ENCODE data around the gene GSTP1.
A peak's percentile ranks its signal among the peaks of the same experiment; 100 is the strongest.
"Not testable (repeated sequence)": the region's sequence is repeated elsewhere in the genome, so short reads cannot be mapped to it uniquely, and the experiment has no call there.

Gene GSTP1

DNA sequence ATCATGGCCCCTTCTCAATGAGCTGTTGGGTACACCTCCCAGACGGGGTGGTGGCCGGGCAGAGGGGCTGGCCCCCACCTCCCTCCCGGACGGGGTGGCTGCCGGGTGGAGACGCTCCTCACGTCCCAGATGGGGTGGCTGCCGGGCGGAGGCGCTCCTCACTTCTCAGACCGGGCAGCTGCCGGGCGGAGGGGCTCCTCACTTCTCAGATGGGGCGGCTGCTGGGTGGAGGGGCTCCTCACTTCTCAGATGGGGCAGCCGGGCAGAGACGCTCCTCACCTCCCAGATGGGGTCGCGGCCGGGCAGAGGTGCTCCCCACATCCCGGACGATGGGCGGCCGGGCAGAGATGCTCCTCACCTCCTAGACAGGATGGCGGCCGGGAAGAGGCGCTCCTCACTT, 14.4 kb downstream of the GSTP1 start:
- not testable (repeated sequence) for H3K36me3 ChIP-seq (ENCODE audit: insufficient read depth, low read length); H3K27me3 ChIP-seq (ENCODE audit: insufficient read depth, low read length); H3K4me3 ChIP-seq (ENCODE audit: low read length); H3K27ac ChIP-seq (ENCODE audit: low read depth, low read length); H3K4me1 ChIP-seq (ENCODE audit: insufficient read depth, low read length); H3K9ac ChIP-seq (ENCODE audit: low read depth, low read length)
- H3K9me3 ChIP-seq (ENCODE audit: insufficient read depth, low read depth, low read length): peaks cover 18% of the 10 kb centered on the region
- WGBS: 96% methylated on average over 26 of the region's 26 CpGs

DNA sequence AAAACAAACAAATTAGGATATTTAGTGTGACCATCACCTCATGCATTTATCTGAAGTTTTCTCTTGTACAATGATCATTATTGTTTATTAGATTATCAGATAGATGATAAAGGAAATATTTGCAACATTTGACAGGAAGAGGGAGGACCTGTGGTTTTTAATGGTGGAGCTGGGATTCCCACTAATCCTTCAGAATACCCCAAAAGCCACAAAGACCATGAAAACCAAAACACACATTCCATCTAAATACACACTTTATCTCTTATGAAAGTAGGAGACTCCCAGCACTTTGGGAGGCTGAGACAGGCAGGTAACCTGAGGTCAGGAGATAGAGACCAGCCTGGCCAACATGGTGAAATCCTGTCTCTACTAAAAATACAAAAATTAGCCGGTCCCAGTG, 15.5 kb downstream of the GSTP1 start:
- Histone ChIP-seq H3K27me3 (ENCODE audit: insufficient read depth, low read length) (no peaks in the 10 kb centered on the region), H3K4me3 (ENCODE audit: low read length) (no peak overlapping the region), H3K36me3 (ENCODE audit: insufficient read depth, low read length) (no peaks in the 10 kb centered on the region), H3K4me1 (ENCODE audit: insufficient read depth, low read length) (peaks cover 7% of the 10 kb centered on the region), H3K9me3 (ENCODE audit: insufficient read depth, low read depth, low read length) (peaks cover 18% of the 10 kb centered on the region), H3K9ac (ENCODE audit: low read depth, low read length) (no peak overlapping the region), H3K27ac (ENCODE audit: low read depth, low read length) (no peak overlapping the region)
- WGBS: 93% methylated on average over 1 of the region's 1 CpG

DNA sequence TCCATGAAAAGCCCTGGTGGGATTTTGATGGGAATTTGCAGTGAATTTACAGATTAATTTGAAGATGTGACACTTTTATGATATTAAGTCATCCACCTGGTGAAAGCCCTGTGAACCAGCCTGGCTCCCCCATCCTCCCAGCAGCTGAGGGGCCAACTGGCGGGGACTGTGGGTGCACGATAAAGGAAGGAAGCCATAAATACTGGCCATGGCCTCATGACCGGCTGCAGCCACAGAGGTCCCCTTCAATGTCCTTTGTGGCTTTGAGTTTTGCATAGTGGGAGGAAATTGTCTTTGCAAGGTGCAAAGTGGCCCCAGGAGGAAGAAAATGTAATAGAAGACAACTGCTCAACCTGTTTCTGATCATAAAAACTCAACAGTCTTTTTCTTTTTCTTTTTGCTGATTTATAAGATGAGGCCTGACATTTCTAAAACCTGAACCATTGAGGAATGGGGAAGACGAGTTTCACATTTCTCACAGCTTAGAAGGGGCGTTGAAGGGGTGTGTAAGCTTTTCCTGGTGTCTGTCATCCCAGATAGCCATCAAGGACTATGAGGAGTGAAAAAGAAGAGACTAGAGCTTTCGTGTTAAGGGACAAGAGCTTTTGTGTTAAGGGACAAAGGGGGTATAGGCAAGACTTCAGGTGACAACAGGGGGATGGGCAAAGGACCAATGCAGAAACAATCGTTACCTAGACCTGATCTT, 16.9 kb downstream of the GSTP1 start:
- no peak overlapping the region for H3K27ac ChIP-seq (ENCODE audit: low read depth, low read length)
- 91% methylated on average over 7 of the region's 7 CpGs for WGBS
- no peak overlapping the region for H3K9ac ChIP-seq (ENCODE audit: low read depth, low read length)
- no peak overlapping the region for H3K4me3 ChIP-seq (ENCODE audit: low read length)
- no peaks in the 10 kb centered on the region for H3K36me3 ChIP-seq (ENCODE audit: insufficient read depth, low read length)
- no peaks in the 10 kb centered on the region for H3K27me3 ChIP-seq (ENCODE audit: insufficient read depth, low read length)
- H3K4me1 ChIP-seq (ENCODE audit: insufficient read depth, low read length): peaks cover 20% of the 10 kb centered on the region
- H3K9me3 ChIP-seq (ENCODE audit: insufficient read depth, low read depth, low read length): peaks cover 18% of the 10 kb centered on the region

DNA sequence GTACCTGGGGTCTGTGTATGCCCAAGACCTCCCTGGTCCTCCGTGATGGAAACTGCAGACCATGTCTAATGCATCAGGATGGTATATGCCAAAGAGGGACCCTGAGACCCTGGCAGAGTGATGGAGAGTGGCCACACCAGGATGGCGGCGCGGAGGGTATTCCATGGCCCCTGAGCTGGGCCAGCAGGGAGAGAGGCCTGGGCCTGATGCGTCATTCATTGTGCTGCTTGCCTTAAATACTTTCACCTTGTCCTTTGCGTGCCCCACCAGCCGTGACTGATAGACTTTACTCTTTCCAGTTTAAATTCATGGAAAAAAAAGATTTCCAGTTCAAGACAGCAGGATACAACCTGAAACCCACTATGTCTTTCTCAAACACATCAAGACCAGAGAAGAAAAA, 17.5 kb downstream of the GSTP1 start:
- H3K27ac ChIP-seq (ENCODE audit: low read depth, low read length): no peak overlapping the region
- no peak overlapping the region for H3K4me3 ChIP-seq (ENCODE audit: low read length)
- H3K27me3 ChIP-seq (ENCODE audit: insufficient read depth, low read length): no peaks in the 10 kb centered on the region
- H3K4me1 ChIP-seq (ENCODE audit: insufficient read depth, low read length): peaks cover 24% of the 10 kb centered on the region
- H3K36me3 ChIP-seq (ENCODE audit: insufficient read depth, low read length): no peaks in the 10 kb centered on the region
- peaks cover 18% of the 10 kb centered on the region for H3K9me3 ChIP-seq (ENCODE audit: insufficient read depth, low read depth, low read length)
- 96% methylated on average over 7 of the region's 7 CpGs for WGBS
- H3K9ac ChIP-seq (ENCODE audit: low read depth, low read length): no peak overlapping the region

DNA sequence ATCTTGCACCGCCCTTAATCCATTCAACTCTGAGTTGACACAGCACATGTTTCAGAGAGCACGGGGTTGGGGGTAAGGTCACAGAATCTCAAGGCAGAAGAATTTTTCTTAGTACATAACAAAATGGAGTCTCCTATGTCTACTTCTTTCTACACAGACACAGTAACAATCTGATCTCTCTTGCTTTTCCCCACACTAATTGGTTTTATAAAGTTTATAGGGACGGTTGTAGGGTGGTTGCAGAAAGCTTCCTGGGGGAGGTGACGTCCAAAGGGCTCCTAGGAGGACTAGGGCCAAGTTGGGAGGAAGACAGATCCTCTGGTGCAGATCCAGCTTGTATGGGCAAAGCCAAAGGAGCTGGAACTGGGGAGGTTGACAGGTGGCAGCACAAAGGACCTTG, 20.5 kb downstream of the GSTP1 start:
- not testable (repeated sequence) for H3K4me3 ChIP-seq (ENCODE audit: low read length); H3K9me3 ChIP-seq (ENCODE audit: insufficient read depth, low read depth, low read length); H3K27me3 ChIP-seq (ENCODE audit: insufficient read depth, low read length); H3K36me3 ChIP-seq (ENCODE audit: insufficient read depth, low read length)
- 65% methylated on average over 2 of the region's 4 CpGs for WGBS
- H3K4me1 ChIP-seq (ENCODE audit: insufficient read depth, low read length): peaks cover 26% of the 10 kb centered on the region
- peak overlapping the region; percentile 58; the same call in 1 of the 2 replicates for H3K27ac ChIP-seq (ENCODE audit: low read depth, low read length)
- H3K9ac ChIP-seq (ENCODE audit: low read depth, low read length): peak overlapping the region; percentile 5; the same call in 1 of the 2 replicates

DNA sequence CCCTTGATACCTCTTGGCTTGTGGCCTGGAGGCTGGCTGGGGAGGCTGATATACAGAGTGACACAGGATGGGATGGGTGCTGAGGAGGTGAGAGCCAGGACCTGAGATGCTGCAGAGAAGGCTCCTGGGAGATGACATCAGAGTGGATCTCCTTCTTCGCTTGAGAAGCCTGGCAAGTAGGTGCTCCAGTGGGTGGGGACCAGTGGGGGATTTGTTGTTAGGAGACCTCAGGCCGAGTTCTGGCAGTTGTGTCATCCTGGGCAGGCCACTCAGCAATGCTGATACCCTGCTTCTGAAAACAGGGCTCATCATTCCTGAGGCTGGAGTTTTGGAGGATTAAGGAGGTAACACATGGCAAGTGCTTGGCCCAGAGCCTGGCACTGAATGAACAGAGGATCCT, 21.2 kb downstream of the GSTP1 start:
- WGBS: 83% methylated on average over 2 of the region's 2 CpGs

DNA sequence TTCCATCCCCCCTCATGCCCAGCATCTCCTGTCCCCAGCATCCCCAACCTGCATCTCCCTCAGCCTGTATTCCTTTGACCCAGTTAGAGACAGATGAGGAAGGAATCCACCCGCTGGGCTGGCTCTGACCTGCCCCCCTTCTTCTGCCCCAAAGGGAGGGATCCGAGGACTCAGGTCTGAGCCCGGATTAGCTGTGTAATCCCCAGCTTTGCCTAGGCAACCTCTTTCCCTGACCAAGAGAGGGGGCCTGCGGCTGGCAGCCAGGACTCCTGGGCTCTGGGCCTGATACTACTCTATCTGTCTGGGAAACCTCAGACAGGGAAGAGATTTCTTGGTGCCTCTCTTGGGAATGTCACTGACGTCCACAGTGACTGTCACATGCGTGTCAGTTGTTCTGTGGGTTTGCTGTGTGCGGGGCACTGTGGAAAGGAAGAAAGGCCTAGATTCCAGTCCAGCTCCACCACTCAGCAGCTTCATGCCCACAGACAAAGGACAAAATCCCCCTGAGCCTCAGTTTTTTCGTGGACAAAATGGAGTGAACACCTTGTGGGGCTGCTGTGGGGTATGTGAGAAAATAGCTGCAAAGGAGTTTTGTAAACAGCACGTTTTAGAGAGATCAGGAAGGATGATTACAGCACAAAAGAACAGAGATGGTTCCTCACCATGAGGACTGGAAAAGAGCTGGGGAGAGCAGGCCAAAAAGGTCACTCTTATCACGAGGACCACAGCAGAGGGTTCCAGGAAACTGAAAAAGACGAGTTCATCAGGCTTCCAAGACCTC, 21.8 kb downstream of the GSTP1 start:
- Histone ChIP-seq H3K9ac (ENCODE audit: low read depth, low read length) (no peak overlapping the region), H3K4me1 (ENCODE audit: insufficient read depth, low read length) (peaks cover 26% of the 10 kb centered on the region), H3K27ac (ENCODE audit: low read depth, low read length) (no peak overlapping the region; the same call in 1 of the 2 replicates), H3K36me3 (ENCODE audit: insufficient read depth, low read length) (peaks cover 21% of the 10 kb centered on the region), H3K9me3 (ENCODE audit: insufficient read depth, low read depth, low read length) (0 out of 2 replicates have a peak, but pooled peaks cover 3% of the 10 kb centered on the region), H3K27me3 (ENCODE audit: insufficient read depth, low read length) (no peaks in the 10 kb centered on the region), H3K4me3 (ENCODE audit: low read length) (no peak overlapping the region)
- WGBS: 70% methylated on average over 11 of the region's 11 CpGs

More for the DNA sequence above, 21.2 kb downstream of the GSTP1 start:
- Histone ChIP-seq H3K9me3 (ENCODE audit: insufficient read depth, low read depth, low read length) (0 out of 2 replicates have a peak, but pooled peaks cover 3% of the 10 kb centered on the region), H3K27ac (ENCODE audit: low read depth, low read length) (no peak overlapping the region), H3K4me3 (ENCODE audit: low read length) (no peak overlapping the region), H3K36me3 (ENCODE audit: insufficient read depth, low read length) (peaks cover 15% of the 10 kb centered on the region), H3K9ac (ENCODE audit: low read depth, low read length) (no peak overlapping the region), H3K4me1 (ENCODE audit: insufficient read depth, low read length) (peaks cover 26% of the 10 kb centered on the region), H3K27me3 (ENCODE audit: insufficient read depth, low read length) (no peaks in the 10 kb centered on the region)

DNA sequence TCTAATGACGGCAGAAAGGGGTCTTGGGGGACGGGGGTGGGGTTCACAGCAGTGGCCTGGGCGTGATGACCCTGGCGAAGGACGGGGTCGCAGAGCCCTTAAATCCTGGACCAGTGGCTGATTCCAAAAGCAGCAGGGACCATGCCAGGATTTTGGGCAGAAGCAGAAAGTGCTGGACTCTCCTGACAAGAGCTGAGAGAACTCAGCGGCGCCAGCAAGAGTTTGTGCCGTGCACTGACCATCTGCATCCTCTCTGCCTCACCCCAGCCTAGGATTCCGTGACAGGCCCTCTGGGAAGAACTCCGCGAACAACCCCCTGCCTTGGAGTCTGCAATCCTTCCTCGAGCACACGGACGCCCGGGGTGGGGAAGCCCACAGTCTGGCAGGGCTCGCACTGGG, 22.5 kb downstream of the GSTP1 start:
- H3K9me3 ChIP-seq (ENCODE audit: insufficient read depth, low read depth, low read length): 0 out of 2 replicates have a peak, but pooled peaks cover 3% of the 10 kb centered on the region
- no peak overlapping the region for H3K9ac ChIP-seq (ENCODE audit: low read depth, low read length)
- 62% methylated on average over 17 of the region's 17 CpGs for WGBS
- H3K27ac ChIP-seq (ENCODE audit: low read depth, low read length): no peak overlapping the region
- H3K4me3 ChIP-seq (ENCODE audit: low read length): peak overlapping the region; percentile 86
- H3K36me3 ChIP-seq (ENCODE audit: insufficient read depth, low read length): peaks cover 28% of the 10 kb centered on the region
- H3K27me3 ChIP-seq (ENCODE audit: insufficient read depth, low read length): no peaks in the 10 kb centered on the region
- peaks cover 26% of the 10 kb centered on the region for H3K4me1 ChIP-seq (ENCODE audit: insufficient read depth, low read length)

DNA sequence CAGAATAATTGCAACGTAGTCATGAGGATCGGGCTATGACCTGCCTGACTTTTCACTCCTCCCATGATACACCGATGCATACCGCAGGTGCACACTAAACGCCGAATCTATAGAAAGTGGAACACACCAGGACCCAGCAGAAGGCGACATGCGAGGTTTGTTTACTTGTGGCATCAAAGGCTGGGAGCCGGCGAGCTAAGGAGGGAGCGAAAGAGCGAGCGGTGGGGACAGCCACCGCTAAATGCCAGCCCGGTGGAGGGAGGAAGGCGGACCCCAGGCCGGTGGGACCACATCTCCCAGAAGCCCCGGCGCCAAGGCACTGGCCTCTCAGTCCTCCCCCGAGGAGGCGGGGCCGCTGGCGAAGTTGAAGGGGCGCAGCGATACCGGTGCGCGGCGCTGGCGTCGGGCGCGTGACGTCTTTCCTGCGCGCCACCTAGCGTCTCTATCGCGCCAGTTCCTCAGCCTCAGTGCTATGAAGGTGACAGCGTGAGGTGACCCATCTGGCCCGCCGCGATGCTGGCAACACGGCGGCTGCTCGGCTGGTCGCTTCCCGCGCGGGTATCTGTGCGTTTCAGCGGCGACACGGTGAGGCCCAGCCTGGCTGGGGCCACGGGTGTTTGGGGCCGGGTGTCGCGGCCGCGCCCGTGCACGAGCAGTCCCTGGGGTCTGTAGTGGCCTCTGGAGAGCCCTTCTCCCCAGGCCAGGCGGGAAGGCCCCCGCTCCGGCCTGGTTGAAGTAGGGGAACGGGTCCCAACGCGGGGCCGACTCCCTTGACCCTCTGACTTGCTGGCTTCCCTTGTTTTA, 23.1 kb downstream of the GSTP1 start, which contains the start of gene NDUFV1:
Gene NDUFV1 (plus strand): TSS at position 445 of the 804 bp plus-strand sequence. CDS start 69 bp downstream, at position 514.
- 3% methylated on average over 69 of the region's 69 CpGs for WGBS
- H3K4me1 ChIP-seq (ENCODE audit: insufficient read depth, low read length): peaks cover 26% of the 10 kb centered on the region
- peak within 1 kb of the TSS; percentile 62 for H3K9ac ChIP-seq (ENCODE audit: low read depth, low read length)
- H3K27me3 ChIP-seq (ENCODE audit: insufficient read depth, low read length): no peaks in the 10 kb centered on the region
- H3K27ac ChIP-seq (ENCODE audit: low read depth, low read length): 0 out of 2 replicates have a peak within 1 kb of the TSS, but pooled peaks have one; percentile 10
- H3K4me3 ChIP-seq (ENCODE audit: low read length): peak within 1 kb of the TSS; percentile 86
- peaks cover 32% of the 10 kb centered on the region for H3K36me3 ChIP-seq (ENCODE audit: insufficient read depth, low read length)
- H3K9me3 ChIP-seq (ENCODE audit: insufficient read depth, low read depth, low read length): 0 out of 2 replicates have a peak, but pooled peaks cover 3% of the 10 kb centered on the region

DNA sequence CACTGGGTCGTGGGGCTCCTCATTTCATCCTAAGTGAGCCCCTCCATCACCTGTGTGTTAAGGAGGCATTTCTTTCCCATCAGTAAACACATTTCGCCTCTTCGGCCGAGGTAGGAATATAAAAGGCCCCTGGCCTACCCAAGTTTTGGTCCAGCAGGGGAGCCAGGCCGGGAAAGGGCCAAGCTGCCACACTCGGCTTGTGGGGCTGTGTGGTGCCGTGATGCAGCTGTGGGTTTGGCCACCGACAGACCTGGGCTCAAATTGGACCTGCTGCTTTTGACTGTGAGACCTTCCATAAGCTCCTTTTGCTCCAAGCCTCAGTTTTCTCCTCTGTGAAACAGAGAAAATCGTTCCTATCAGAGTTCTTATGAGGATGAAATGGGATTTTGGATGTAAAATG, 23.9 kb downstream of the GSTP1 start:
- Histone ChIP-seq H3K36me3 (ENCODE audit: insufficient read depth, low read length) (peaks cover 40% of the 10 kb centered on the region), H3K4me3 (ENCODE audit: low read length) (peak overlapping the region; percentile 86), H3K9ac (ENCODE audit: low read depth, low read length) (peak overlapping the region; percentile 62), H3K27ac (ENCODE audit: low read depth, low read length) (no peak overlapping the region), H3K4me1 (ENCODE audit: insufficient read depth, low read length) (peaks cover 26% of the 10 kb centered on the region), H3K27me3 (ENCODE audit: insufficient read depth, low read length) (no peaks in the 10 kb centered on the region), H3K9me3 (ENCODE audit: insufficient read depth, low read depth, low read length) (0 out of 2 replicates have a peak, but pooled peaks cover 3% of the 10 kb centered on the region)
- WGBS: 69% methylated on average over 9 of the region's 9 CpGs
